ENCODE data around the gene MMS22L. TPM values are rescaled to one million over a fixed set of nuclear protein-coding genes. Genes with fewer than 3 reads are reported as not detected.
A peak's percentile ranks its signal among the peaks of the same experiment; 100 is the strongest.

Gene MMS22L
- total RNA-seq, 1 donor from 2014 or later, result 7.2 TPM

DNA sequence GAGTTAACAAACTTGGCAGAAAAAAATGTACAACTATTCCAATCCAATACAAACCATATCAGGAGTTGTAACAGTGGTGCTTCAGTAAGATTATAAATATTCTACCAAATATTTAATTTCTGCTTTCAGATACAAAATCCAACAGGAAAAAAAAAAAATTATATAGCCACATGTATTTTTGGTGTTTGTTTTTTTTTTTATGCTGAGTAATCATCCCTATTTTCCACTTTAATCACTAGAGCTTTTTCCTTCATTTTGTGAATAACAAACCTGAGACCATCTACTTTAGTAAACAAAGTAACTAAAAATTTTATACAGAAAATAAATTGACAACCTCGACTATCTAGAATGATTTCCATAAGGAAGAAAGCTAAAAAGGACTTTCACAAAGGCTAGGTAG lies 36.2 kb downstream of the MMS22L start:
- H3K27me3 Mint-ChIP-seq (ENCODE audit: low read depth, unreplicated experiment), result no peaks in the 10 kb centered on the region
- no peaks in the 10 kb centered on the region for H4K20me1 ChIP-seq (ENCODE audit: insufficient read depth, low read length)
- no peak overlapping the region for H3K4me3 ChIP-seq (ENCODE audit: insufficient read depth, low read depth, low read length)
- DNase-seq (ENCODE audit: low read depth) (no peak), FAIRE-seq (no peak)
- H3K9me3 Mint-ChIP-seq (ENCODE audit: unreplicated experiment), result peaks cover 2% of the 10 kb centered on the region
- H3K4me1 Mint-ChIP-seq (ENCODE audit: low read depth, unreplicated experiment), result no peaks in the 10 kb centered on the region
- H3K4me3 Mint-ChIP-seq (ENCODE audit: unreplicated experiment), result no peak overlapping the region
- H3K4me2 ChIP-seq (ENCODE audit: low read length), result no peak overlapping the region
- H3K27ac ChIP-seq (ENCODE audit: low read depth, low read length), result no peak overlapping the region
- H2AFZ ChIP-seq (ENCODE audit: low read depth, low read length), result no peak overlapping the region
- H3K27me3 ChIP-seq (ENCODE audit: insufficient read depth, low read length), result no peaks in the 10 kb centered on the region
- peaks cover 3% of the 10 kb centered on the region for H3K36me3 ChIP-seq (ENCODE audit: insufficient read depth, low read length)
- TF ChIP-seq, protein P1, sequence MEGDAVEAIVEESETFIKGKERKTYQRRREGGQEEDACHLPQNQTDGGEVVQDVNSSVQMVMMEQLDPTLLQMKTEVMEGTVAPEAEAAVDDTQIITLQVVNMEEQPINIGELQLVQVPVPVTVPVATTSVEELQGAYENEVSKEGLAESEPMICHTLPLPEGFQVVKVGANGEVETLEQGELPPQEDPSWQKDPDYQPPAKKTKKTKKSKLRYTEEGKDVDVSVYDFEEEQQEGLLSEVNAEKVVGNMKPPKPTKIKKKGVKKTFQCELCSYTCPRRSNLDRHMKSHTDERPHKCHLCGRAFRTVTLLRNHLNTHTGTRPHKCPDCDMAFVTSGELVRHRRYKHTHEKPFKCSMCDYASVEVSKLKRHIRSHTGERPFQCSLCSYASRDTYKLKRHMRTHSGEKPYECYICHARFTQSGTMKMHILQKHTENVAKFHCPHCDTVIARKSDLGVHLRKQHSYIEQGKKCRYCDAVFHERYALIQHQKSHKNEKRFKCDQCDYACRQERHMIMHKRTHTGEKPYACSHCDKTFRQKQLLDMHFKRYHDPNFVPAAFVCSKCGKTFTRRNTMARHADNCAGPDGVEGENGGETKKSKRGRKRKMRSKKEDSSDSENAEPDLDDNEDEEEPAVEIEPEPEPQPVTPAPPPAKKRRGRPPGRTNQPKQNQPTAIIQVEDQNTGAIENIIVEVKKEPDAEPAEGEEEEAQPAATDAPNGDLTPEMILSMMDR (IDR thresholded peaks at IDR 0.05; ENCODE audit: insufficient read depth, low read depth, low read length), result no peak
- TF ChIP-seq EZH2 (IDR thresholded peaks at IDR 0.05; ENCODE audit: insufficient read depth, low read length), result no peak
- peaks cover 5% of the 10 kb centered on the region for H3K36me3 Mint-ChIP-seq (ENCODE audit: low read depth, unreplicated experiment)
- H3K79me2 ChIP-seq (ENCODE audit: insufficient read depth, low read length), result no peaks in the 10 kb centered on the region
- H3K9me3 ChIP-seq (ENCODE audit: insufficient read depth, low read depth, low read length), result no peaks in the 10 kb centered on the region
- H3K27ac Mint-ChIP-seq (ENCODE audit: unreplicated experiment), result no peak overlapping the region
- no peak overlapping the region for H3K9ac ChIP-seq (ENCODE audit: low read length)
- H3K4me1 ChIP-seq (ENCODE audit: insufficient read depth, low read length), result no peaks in the 10 kb centered on the region

DNA sequence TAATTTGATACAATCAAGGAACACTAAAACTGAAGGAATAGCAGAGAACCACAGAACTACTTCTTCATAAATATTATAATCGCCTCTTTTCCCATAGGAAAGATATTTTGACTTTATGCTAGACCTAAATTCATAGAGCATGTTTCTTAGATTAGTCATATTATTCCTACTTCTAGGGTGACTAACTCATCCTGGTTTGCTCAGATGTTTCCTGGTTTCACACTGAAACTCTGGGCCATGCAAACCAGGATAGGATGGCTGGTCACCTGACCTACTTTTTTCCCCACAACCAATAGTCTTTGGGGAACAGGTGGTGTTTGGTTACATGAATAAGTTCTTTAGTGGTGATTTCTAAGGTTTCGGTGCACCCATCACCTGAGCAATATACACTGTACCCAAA lies 42.8 kb downstream of the MMS22L start:
- H3K36me3 ChIP-seq (ENCODE audit: insufficient read depth, low read length), result peaks cover 3% of the 10 kb centered on the region
- no peak overlapping the region for H3K4me3 Mint-ChIP-seq (ENCODE audit: unreplicated experiment)
- H3K9ac ChIP-seq (ENCODE audit: low read length), result no peak overlapping the region
- H3K79me2 ChIP-seq (ENCODE audit: insufficient read depth, low read length), result no peaks in the 10 kb centered on the region
- H3K4me1 ChIP-seq (ENCODE audit: insufficient read depth, low read length), result no peaks in the 10 kb centered on the region
- TF ChIP-seq EZH2 (IDR thresholded peaks at IDR 0.05; ENCODE audit: insufficient read depth, low read length), result no peak
- TF ChIP-seq, protein P1 (IDR thresholded peaks at IDR 0.05; ENCODE audit: insufficient read depth, low read depth, low read length), result no peak
- peaks cover 8% of the 10 kb centered on the region for H3K36me3 Mint-ChIP-seq (ENCODE audit: low read depth, unreplicated experiment)
- no peak overlapping the region for H3K27ac Mint-ChIP-seq (ENCODE audit: unreplicated experiment)
- H4K20me1 ChIP-seq (ENCODE audit: insufficient read depth, low read length), result no peaks in the 10 kb centered on the region
- H3K27me3 ChIP-seq (ENCODE audit: insufficient read depth, low read length), result no peaks in the 10 kb centered on the region
- H3K4me2 ChIP-seq (ENCODE audit: low read length), result no peak overlapping the region
- H3K9me3 ChIP-seq (ENCODE audit: insufficient read depth, low read depth, low read length), result no peaks in the 10 kb centered on the region
- no peaks in the 10 kb centered on the region for H3K27me3 Mint-ChIP-seq (ENCODE audit: low read depth, unreplicated experiment)
- DNase-seq (ENCODE audit: low read depth) (peak; percentile 61), FAIRE-seq (peak; percentile 77)
- no peak overlapping the region for H3K27ac ChIP-seq (ENCODE audit: low read depth, low read length)
- H3K4me1 Mint-ChIP-seq (ENCODE audit: low read depth, unreplicated experiment), result no peaks in the 10 kb centered on the region
- peaks cover 2% of the 10 kb centered on the region for H3K9me3 Mint-ChIP-seq (ENCODE audit: unreplicated experiment)
- H2AFZ ChIP-seq (ENCODE audit: low read depth, low read length), result no peak overlapping the region
- no peak overlapping the region for H3K4me3 ChIP-seq (ENCODE audit: insufficient read depth, low read depth, low read length)

DNA sequence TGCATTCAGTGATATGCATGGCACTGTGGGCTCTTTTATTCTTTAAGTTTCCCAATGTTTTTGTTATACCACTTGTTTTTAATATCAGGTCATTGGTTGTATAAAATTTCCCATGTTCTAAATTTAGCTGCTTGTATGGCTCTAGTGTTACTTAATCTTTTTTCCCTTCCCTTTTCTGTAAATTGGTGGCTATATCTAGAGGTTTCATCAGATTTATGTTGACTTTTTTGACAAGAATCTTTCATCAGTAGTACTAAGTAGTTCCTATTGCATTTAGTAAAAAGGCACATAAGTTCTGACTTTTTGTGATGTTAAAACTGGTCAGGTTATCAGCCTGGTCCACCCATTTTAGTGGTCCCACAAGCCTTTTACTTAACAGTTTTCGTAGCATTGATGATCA lies 51.1 kb downstream of the MMS22L start:
- Histone ChIP-seq H3K27ac (ENCODE audit: low read depth, low read length) (no peak overlapping the region), H4K20me1 (ENCODE audit: insufficient read depth, low read length) (no peaks in the 10 kb centered on the region), H3K9me3 (ENCODE audit: insufficient read depth, low read depth, low read length) (no peaks in the 10 kb centered on the region), H3K9ac (ENCODE audit: low read length) (no peak overlapping the region), H3K27me3 (ENCODE audit: insufficient read depth, low read length) (no peaks in the 10 kb centered on the region), H3K4me1 (ENCODE audit: insufficient read depth, low read length) (no peaks in the 10 kb centered on the region), H3K36me3 (ENCODE audit: insufficient read depth, low read length) (no peaks in the 10 kb centered on the region), H3K4me3 (ENCODE audit: insufficient read depth, low read depth, low read length) (no peak overlapping the region), H3K79me2 (ENCODE audit: insufficient read depth, low read length) (no peaks in the 10 kb centered on the region), H3K4me2 (ENCODE audit: low read length) (no peak overlapping the region), H2AFZ (ENCODE audit: low read depth, low read length) (no peak overlapping the region)
- H3K9me3 Mint-ChIP-seq (ENCODE audit: unreplicated experiment), result no peaks in the 10 kb centered on the region
- H3K27ac Mint-ChIP-seq (ENCODE audit: unreplicated experiment), result no peak overlapping the region
- no peaks in the 10 kb centered on the region for H3K27me3 Mint-ChIP-seq (ENCODE audit: low read depth, unreplicated experiment)
- peaks cover 2% of the 10 kb centered on the region for H3K36me3 Mint-ChIP-seq (ENCODE audit: low read depth, unreplicated experiment)
- TF ChIP-seq, protein P1 (IDR thresholded peaks at IDR 0.05; ENCODE audit: insufficient read depth, low read depth, low read length), result no peak
- no peak for TF ChIP-seq EZH2 (IDR thresholded peaks at IDR 0.05; ENCODE audit: insufficient read depth, low read length)
- no peak for FAIRE-seq
- H3K4me3 Mint-ChIP-seq (ENCODE audit: unreplicated experiment), result no peak overlapping the region
- H3K4me1 Mint-ChIP-seq (ENCODE audit: low read depth, unreplicated experiment), result no peaks in the 10 kb centered on the region
- DNase-seq (ENCODE audit: low read depth), result no peak
